ENCODE data around the gene OR1J4.
"Not testable (repeated sequence)": the region's sequence is repeated elsewhere in the genome, so short reads cannot be mapped to it uniquely, and the experiment has no call there.

The OR1J4 gene

DNA sequence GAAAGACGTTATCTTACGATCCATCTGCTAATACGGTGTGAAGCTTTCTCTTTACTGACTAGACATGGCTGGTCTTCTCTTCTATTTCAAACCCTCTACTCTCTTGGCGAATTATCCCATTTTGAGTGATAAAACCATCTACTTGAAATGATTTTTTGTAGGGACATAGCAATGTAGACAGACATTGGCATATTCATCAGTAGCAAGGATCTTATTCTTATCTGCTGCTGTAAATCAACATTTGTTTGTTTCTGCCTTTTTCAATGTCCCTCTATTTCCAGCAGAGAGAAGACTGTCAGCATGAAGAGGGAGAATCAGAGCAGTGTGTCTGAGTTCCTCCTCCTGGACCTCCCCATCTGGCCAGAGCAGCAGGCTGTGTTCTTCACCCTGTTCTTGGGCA, at the start of gene OR1J4:
Gene OR1J4 (plus strand): TSS at position 301 of the 400 bp plus-strand sequence. CDS start 0 bp downstream, at position 301.
- no peak for DNase-seq

GRCh38 chr9:122474561-122474960, 44.4 kb upstream of the OR1J4 start:
- DNase-seq = no peak

GRCh38 chr9:122475717-122476116, 43.2 kb upstream of the OR1J4 start:
- DNase-seq = no peak

DNA sequence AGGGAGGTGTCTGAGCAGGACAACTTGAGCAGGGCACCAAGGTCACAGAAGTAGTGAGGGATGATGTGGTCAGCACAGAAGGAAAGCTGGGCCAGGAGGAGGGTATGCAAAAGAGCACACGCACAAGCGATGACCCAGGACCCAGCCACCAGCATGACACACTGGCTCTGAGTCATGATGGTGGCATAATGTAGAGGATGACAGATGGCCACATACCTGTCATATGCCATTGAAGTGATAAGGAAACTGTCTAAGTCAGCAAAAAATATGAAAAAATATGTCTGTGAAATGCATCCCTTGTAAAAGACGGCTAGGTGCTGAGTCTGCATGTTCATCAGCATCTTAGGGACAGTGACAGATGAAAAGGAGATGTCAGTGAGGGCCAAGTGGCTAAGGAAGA, 41.6 kb upstream of the OR1J4 start:
- DNase-seq = no peak

DNA sequence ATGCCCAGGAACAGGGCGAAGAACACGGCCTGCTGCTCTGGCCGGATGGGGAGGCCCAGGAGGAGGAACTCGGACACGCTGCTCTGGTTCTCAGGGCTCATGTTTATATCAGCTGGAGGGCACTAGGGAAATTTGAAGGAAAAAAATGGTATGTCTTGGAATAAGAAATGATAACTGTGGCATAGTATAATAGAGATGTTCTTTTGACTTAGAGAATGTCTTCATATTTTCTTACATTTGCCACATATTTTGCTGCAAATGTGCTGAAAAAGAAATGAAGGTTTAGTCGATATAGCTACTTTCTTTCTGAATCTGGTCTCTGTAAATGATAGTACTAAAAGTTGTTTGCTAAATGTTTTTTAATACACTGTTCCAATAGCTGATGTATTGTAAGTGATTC, 41.1 kb upstream of the OR1J4 start, which contains the start of gene OR1J1:
Gene OR1J1 (minus strand): TSS at position 101 of the 400 bp plus-strand sequence. CDS start 0 bp downstream, at position 101.
- DNase-seq = no peak

GRCh38 chr9:122479062-122479461, 39.9 kb upstream of the OR1J4 start:
- DNase-seq = no peak

DNA sequence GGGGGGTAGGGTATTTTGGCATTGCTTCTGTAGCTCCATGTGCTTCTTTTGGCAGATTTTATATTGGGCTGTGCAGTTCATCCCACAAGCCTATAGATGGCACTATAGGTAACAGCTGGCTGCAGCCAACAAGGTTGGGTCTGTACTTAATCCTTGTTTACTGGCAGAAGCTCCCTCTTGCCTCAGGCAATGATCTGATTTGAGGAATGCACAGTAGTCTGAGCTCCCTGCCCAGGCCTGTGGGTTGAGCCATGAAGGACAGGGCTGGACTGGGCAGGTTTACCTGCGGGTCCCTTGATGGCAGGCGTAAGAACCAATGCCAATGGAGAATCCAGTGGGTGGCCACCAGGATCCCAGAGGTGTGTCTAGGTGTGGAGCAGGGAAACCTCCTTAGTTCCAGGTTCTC, 20.1 kb upstream of the OR1J4 start:
- DNase-seq = no peak

- no peak for DNase-seq
These were observed 12.0 kb upstream of the OR1J4 start for GRCh38 chr9:122506964-122507363.

DNA sequence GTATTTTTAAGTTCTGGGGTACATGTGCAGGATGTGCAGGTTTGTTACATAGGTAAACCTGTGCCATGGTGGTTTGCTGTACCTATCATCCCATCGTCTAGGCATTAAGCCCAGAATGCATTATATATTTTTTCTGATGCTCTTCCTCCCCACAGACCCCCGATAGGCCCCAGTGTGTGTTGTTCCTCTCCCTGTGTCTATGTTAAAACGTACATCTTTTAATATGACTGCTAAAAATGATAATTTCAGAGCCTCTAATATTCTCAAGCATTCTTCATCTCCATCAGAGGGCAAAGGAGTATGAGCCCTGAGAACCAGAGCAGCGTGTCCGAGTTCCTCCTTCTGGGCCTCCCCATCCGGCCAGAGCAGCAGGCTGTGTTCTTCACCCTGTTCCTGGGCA, 8.4 kb upstream of the OR1J4 start, which contains the start of gene OR1J2:
Gene OR1J2 (plus strand): TSS at position 301 of the 400 bp plus-strand sequence. CDS start 0 bp downstream, at position 301.
- DNase-seq = no peak

GRCh38 chr9:122518226-122518625, 715 bp upstream of the OR1J4 start:
- DNase-seq = no peak

GRCh38 chr9:122519376-122519775, 435 bp downstream of the OR1J4 start:
- DNase-seq = no peak

- no peak for DNase-seq
These were observed 7.7 kb downstream of the OR1J4 start for GRCh38 chr9:122526602-122527001.

- no peak for DNase-seq
These were observed 8.3 kb downstream of the OR1J4 start, which contains the start of gene OR1N1 for GRCh38 chr9:122527193-122527592. Gene OR1N1, minus strand, starts transcription at chr9:122527293. Its CDS starts 0 bp downstream, at chr9:122527293.

GRCh38 chr9:122531157-122531556, 12.2 kb downstream of the OR1J4 start:
- DNase-seq = not testable (repeated sequence)

- DNase-seq = no peak
These were observed 17.2 kb downstream of the OR1J4 start for GRCh38 chr9:122536134-122536533.

DNA sequence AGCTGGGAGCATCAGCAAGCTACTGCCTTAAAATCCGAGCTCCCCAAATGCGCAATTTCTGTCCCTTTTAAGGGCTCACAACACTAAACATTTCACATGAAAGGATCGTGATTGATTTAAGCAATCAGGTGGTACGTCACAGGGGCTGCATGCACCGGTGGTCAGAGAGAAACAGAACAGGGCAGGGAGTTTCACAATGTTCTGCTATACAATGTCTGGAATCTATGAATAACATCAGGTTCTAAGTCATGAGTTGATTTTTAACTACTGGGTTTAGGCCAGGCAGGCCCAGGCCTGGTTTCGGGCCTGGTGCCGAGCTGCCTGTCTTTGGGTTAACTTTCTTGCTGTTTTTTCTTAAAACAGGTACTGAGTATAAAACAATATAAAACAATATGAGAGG, 18.1 kb downstream of the OR1J4 start:
- not testable (repeated sequence) for DNase-seq

DNA sequence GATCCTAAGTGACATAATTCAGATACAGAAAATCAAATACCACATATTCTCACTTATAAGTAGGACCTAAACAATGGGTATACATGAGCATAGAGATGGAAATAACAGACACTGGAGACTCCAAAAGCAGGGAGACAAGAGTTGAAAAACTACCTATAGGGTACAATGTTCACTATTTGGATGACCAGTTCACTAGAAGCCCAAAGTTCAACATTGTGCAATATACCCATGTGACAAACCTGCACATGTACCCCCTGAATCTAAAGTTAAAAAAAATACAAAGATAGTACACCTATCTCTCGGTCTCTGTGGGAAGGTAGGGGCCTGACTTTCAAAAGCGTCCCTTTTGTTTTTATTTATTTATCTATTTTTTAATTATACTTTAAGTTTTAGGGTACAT, 19.8 kb downstream of the OR1J4 start:
- no peak for DNase-seq

DNA sequence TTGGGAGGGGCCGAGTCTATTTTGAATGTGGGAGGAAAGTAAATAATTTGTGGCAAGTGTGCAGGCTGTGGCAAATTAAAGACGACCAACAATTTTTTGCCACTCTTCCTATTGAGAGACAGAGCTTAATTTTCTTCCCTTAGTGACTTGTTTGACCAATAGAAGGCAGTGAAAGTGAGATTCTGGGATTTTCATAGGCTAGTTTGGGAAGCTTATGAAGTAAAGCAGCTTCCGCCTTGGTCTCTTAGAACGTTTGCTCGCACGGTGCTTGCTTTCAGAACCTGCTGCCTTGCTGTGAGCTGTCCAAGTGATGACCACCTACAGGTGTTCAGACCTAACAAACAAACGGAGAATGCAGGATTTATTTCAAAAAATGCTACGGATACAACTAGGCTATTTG, 27.3 kb downstream of the OR1J4 start:
- DNase-seq = no peak

- DNase-seq = no peak
These were observed 32.4 kb downstream of the OR1J4 start for GRCh38 chr9:122551371-122551770.

DNA sequence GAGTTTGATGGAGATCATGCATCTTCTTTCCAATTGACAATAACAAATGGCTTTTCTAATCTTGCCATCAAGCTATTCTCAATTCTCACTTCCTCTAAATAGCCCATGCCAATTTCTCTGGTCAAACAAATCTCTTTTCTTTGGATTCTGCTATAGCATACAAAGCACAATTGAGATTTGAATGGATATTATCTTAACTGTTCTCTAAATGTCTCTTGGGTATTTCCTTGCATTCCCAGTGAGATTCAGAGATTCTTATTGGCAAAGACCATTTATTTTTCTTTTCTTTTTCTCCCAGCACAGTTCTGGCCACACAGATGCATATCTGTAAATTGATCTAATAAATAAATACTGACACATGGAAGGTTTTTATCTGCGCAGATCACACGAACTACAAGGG, 33.9 kb downstream of the OR1J4 start, which contains the start of gene OR1N2:
Gene OR1N2 (plus strand): TSS at position 301 of the 400 bp plus-strand sequence. CDS start 100 bp downstream, outside the sequence.
- DNase-seq = no peak

DNA sequence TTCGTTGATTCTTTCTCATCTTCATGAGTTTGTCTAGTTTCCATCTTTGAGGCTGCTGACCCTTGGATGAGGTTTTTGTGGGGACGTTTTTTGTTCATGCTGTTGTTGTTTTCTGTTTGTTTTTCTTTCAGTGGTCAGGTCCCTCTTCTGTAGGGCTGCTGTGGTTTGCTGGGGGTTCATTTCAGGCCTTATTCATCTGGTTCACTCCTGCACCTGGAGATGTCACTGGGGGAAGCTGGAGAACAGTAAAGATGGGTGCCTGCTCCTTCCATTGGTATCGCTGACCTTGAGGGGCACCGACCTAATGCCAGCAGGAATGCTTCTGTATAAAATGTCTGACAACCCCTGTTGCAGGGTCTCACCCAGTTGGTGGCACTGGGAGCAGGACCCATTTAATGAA, 42.5 kb downstream of the OR1J4 start:
- DNase-seq = no peak

GRCh38 chr9:122562134-122562760, 43.3 kb downstream of the OR1J4 start:
- no peak for DNase-seq

DNA sequence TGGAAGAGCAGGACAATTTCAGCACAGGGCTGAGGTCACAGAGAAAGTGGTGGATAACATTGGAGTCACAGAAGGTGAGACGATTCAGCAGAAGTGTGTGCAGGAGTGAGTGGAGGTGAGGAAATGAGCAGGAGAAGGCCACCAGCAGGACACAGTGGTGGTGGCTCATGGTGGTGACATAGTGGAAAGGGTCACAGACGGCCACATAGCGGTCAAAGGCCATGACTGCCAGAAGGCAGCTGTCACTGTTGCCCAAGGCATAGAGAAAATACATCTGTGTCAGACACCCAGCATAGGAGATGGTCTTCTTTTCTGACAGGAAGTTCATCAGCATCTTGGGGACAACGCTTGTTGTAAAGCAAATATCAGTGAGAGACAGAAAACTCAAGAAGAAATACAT, 49.0 kb downstream of the OR1J4 start:
- no peak for DNase-seq

Measured in NCI-H2227 treated with DMSO at 0.1 percent for 48 hours (cell line).